Germinal center (tissue), 1 donor: Measurements from ENCODE around the gene TM4SF5.
A peak's percentile ranks its signal among the peaks of the same experiment; 100 is the strongest.
"Not testable (repeated sequence)": the region's sequence is repeated elsewhere in the genome, so short reads cannot be mapped to it uniquely, and the experiment has no call there.

ENCODE experiments used
- DNase-seq: peaks from one replicate; pipeline ENCODE4 v3.0.0; 2012; ENCODE audit warnings: mixed read lengths, low spot score

Gene TM4SF5

DNA sequence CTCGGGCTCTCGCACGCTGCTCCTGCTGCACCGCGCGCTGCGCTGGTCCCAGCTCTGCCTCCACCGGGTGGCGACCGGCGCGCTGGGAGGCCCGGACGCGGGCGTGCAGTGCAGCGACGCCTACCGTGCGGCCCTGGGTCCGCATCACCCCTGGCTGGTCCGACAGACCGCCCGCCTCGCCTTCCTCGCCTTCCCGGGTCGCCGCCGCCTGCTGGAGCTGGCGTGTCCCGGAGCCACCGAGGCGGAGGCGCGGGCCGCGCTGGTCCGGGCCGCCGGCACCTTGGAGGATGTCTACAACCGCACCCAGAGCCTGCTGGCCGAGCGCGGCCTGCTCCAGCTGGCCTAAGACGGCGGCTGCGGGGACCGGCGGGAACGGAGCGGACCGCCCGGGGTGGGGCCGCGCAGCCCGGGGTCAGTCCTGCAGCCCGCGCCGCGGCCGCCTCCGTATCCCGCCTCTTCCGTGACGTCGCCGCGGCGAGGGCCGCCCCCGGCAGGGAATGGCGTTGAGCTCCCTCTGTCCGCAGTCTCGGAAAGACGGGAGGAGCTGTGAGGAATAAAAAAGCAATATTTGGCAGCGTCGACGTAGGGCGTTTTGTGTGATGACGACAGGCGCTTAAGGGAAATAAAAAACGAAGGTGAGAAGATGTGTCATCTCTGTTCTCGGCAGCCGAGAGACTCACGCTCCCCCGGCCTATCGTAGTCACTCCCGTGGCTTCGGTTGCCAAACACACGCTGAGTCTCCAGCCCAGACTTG is 18.4 kb downstream of the TM4SF5 start:
- DNase-seq = peak; percentile 93

DNA sequence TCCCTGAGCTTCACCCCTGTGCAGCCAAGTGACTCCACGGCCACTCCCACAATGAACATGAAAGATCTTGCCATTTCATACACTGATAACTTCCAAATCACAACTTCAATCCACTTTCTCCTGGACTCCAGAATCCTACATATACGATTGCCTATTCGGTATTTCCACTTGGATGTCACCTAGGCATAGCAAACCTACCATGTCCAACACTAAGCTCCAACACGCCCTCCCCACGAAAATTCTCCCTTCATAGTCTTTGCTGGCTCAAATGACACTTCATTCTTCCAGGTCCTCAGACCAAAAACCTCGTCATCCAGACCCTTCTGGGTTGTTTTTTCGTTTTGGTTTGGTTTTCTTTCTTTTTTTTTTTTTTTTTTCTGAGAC is 19.0 kb downstream of the TM4SF5 start:
- DNase-seq = no peak

DNA sequence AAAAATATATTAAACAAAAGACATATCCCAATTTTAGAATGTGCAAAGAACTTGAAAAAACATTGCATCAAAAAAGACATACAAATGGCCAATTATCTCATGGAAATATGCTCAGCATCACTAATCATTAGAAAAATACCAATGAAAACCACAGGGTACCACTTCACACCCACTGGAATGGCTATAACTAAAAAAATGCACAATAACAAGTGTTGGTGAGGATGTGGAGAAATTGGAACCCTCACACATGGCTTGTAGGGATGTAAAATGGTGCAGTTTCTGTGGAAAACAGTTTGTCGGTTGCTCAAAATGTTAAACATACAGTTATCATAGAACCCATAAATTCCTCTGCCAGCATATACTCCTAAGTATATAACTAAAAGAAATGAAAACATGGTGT is 23.5 kb downstream of the TM4SF5 start:
- no peak for DNase-seq

DNA sequence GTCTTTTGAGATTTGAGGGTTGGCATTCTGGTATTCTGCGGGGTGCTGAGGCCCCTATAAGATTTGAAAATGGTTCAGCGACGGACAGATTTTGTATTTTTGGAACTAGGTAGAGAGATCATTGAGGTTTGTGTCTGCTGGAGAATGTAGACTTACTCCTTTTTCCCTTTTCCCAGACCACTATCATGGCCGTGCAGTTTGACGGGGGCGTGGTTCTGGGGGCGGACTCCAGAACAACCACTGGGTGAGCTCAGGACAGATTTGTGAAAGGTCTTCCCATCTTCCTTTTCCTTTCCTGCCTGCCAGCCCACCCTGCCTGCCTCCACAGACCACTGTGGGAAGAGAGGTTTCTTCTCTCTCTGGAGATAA is 24.9 kb downstream of the TM4SF5 start:
- DNase-seq = no peak

DNA sequence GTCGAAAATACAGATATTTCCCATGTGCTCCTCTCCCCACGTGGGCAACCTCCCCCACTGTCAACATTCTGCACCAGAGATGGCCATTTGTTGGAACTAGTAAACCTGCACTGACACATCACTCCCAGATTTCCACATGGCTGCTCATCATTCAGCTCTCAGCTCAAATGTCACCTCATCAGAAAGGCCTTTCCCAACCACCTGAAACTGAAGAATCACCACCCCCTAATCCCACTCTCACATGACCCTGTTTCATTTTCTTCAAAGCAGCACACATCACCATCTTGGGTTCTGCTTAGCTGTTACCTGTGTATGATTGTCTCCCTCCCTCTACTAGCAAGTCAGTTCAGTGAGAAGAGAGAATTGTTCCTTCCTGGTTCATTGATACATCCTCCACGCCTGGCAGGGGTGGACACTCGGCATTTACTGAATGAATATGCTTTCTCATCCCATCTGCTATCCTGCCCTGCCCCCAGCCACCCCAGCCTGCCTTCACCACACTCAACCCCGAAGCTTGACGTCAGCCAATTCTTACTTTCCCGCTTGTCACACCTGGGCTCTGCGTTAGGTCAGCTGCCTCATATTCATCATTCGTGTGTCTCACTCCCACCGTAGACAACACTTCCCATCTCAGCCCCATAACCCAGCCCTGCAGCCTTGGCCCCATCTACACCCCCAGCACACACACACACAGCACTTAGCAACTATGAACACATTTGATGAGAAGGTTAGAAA is 28.9 kb downstream of the TM4SF5 start:
- no peak for DNase-seq

DNA sequence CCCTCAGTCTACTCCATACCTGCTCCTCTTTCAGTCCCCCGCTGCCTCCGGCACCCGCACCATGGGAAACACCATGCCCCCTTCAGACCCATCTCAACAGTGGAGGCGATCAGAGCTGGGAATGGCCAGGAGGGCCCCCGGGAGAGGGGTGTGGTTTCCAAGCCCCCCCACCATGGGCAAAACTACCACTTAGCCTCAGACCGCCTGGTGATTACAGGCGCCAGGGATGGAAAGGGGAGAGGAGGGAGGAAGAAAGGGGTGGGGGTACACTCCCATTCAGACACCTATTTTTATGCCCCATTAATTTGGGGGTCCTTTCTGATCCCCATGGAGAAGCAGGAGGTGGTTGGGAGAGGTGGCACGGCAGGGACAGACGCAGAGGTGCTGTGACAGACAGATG is 30.5 kb downstream of the TM4SF5 start, which contains the start of gene C17orf114:
Gene C17orf114, minus strand, starts transcription at position 101 of the 400 bp plus-strand sequence.
- DNase-seq = no peak

DNA sequence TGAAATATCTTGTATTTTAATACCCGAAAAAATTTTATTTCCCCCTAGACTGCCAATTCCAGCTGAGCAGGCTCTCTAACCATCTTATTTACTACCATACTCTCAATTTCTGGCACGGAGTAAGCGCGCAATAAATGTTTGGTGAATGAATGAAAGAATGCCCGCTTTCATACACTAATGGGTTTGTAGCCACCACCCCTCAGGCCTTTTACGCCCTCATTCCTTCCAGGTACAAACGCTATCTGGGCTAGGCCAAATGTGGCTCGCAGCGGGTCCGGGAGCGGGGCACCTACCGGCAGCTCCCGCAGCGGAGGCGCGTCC is 34.7 kb downstream of the TM4SF5 start:
- DNase-seq = no peak

DNA sequence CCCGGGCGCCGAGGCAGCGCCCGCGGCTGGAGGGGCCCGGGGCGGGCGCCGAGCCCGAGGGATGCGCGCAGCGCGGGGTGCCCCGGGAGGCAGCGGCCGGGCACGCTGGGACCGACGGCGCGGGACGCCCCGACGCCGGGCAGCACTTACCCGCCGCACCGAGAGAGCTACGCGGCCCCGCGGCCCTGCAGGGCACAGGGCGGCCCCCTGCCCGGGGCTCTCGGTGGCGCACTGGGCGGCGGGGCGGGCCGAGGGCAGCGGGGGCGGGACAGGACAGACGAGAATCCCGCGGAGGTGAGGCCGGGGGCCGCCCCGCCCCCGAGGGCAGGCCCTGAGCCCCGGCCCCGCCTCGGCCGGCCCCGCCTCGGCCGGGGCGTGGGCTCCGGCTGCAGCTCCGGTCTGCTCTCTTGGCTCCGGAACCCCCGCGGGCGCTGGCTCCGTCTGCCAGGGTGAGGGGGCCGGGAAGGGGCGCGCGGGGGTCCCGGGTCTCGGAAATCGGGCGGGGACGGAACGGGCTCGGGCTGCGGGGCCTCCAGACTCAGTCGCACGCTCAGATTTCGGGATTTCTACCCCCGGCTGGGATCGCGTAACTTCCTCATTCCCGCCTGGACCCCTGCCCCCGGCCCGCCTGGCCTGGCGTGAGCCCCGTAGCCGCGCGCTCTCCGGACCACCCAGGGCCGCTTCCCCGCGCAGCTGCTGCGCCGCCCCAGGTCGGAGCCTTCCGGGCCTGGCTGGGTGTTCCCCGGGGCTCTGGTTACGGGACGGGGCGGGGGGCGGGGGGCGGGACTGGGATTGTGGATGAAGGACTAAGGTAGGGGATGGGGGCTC is 35.3 kb downstream of the TM4SF5 start, which contains the start of gene PLD2:
Gene PLD2, plus strand, starts transcription at position 376 of the 828 bp plus-strand sequence. CDS start 621 bp downstream, outside the sequence.
- DNase-seq = peak; percentile 97

DNA sequence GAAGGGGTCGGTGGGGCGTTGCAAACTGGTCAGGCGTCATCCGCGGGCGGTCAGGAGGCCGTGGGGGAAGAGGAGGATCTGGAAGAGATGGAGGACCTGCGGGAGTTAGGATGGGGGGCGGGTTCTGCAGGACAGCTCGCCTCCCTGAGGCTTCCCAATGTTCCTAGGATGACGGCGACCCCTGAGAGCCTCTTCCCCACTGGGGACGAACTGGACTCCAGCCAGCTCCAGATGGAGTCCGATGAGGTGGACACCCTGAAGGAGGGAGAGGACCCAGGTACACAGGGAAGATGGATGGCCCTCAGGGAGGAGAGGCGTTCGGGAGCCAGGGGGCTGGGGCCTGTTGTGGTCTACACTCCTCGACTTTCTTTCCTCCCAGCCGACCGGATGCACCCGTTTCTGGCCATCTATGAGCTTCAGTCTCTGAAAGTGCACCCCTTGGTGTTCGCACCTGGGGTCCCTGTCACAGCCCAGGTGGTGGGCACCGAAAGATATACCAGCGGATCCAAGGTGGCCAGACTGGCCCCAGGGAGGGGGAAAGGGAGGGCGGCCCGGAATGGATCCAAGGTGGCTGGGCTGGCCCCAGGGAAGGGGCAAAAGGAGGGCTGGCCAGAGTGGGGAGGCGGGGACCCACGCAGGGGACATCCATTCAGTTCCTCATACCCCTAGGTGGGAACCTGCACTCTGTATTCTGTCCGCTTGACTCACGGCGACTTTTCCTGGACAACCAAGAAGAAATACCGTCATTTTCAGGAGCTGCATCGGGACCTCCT is 36.1 kb downstream of the TM4SF5 start:
- DNase-seq = no peak

DNA sequence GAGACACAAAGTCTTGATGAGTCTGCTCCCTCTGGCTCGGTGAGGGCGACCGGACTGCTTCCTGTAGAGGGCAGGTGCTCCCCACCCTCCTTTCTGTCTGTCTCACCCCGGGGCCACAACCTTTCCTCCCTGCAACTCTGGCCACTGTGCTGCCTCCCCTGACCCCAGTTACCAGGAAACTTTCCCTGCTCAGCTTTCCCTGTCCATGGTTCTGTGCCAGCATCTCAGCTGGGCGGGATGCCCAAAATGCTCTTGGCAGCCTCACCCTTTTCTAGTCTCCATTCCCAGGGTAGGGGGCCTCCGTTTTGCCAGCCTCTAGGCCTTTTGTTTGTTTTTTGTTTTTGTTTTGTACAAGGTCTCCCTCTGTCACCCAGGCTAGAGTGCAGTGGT is 36.7 kb downstream of the TM4SF5 start:
- no peak for DNase-seq

DNA sequence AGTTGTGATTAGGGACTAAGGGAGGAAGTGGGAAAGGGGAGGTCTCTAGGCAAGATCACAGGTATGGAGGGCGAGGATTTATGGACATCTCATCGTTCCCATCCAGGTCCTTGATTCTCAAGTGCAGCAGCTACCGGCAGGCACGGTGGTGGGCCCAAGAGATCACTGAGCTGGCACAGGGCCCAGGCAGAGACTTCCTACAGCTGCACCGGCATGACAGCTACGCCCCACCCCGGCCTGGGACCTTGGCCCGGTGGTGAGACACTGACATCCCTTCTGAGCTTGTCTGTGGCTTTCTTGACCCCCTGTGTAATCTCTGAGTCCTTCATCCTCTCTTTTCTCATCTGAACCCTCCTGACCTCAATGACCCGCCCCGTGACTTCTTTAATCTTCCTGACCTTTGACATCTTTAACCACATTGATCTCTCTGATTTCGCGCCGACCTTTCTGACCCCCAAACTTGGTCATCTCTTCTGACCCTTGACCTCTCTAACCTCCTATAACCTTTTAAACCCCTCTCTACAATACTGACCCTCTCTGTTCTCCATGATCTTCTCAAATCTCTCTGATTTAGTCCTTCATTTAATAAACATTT is 39.1 kb downstream of the TM4SF5 start:
- DNase-seq = no peak

DNA sequence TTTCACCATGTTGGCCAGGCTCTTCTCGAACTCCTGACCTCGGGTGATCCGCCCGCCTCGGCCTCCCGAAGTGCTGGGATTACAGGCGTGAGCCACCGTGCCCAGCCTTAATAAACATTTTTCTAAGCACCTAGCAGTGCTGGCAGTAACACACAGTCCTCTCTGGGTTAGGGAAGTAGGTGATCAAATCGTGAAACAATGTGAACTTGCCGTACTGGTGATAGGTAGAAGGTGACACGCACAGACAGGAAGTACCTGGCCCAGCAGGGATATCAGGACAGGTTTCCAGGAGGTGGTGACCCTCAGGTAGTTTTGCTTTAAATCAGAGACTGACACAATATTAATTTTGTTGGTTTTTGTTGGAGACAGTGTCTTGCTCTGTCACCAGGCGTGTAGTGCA is 39.8 kb downstream of the TM4SF5 start:
- DNase-seq = no peak

DNA sequence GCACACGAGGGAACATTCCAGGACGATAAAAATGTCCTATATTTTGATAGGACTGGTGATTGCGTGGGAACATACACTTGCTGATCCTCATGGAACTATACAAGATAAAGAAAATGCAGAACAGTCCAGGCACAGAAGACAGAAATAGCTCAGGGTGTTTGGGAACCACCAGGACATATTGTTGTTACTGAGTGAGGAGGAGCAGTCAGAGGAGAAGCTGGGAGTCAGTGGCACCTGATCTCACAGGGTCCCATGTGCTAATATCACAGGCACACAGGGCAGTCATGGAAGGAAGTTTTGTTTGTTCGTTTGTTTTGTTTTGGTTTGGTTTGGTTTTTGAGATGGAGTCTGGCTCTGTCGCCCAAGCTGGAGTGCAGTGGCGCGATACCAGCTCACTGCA is 41.0 kb downstream of the TM4SF5 start:
- DNase-seq = no peak

DNA sequence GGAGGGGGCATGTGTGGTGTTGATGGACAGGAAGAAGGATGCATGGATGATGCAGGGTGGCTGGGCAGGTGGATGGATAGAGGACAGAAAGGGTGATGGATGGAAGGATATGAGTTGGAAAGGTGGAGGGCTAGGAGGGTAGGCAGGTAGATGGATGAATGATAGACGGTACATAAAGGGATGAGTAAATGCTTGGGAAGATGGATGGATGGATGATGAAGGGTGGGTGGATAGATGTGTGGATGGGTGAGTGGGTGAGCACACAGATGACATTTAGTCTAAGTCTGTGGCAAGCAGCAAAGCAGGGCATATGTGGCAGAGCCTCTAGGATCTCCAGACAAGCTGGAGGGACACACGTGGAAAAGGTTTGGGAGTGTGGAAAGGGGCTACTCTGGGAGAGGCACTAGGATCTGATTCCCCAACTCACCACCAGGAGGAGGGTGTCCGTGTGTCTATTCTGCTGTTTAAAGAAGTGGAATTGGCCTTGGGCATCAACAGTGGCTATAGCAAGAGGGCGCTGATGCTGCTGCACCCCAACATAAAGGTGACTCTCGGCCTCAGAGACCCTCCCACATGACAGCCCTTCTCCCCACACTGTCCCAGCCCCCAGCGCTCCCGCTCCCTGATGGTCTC is 43.5 kb downstream of the TM4SF5 start:
- no peak for DNase-seq

DNA sequence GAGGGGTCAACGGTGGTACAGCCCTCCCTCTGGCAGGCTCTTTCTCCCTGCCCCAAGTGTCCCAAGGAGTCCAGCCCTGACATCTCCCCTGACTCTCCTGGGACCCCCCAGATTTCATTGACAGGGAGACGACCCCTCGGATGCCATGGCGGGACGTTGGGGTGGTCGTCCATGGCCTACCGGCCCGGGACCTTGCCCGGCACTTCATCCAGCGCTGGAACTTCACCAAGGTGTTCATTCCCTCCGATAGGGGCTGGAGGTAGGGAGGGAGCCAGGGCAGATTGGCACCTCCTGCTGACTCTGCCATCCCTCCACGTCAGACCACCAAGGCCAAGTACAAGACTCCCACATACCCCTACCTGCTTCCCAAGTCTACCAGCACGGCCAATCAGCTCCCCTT is 45.1 kb downstream of the TM4SF5 start:
- DNase-seq = no peak

DNA sequence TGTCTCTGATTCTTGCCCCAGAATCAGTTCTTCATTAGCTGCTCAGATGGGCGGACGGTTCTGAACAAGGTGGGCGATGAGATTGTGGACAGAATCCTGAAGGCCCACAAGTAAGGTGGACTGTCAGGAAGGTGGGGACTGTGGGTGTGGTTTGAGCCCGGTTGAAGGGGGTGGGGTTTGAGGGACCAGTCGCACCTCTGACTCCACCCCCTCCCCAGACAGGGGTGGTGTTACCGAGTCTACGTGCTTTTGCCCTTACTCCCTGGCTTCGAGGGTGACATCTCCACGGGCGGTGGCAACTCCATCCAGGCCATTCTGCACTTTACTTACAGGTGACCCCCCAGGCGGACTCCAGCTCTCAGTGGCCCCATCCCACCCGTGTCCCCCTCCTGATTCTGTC is 46.6 kb downstream of the TM4SF5 start:
- DNase-seq = no peak

DNA sequence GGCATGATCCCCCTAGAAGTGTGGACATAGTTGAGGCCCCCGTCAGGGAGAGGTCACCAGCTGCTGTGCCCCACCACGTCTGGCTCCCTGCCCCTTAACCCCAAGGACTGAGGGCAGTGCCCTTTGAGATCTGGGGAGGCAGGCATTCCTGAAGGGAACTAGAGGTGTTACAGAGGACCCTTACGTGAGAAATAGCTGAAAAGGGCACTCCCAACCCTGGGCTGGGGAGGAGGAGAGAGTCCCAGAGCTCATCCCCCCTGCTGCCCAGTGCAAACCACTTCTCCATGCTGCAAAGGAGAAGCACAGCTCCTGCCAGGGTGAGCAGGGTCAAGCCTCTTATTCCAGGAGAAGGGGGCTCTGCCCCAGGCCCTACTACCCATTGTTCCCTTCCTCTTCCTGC is 51.1 kb downstream of the TM4SF5 start:
- no peak for DNase-seq

DNA sequence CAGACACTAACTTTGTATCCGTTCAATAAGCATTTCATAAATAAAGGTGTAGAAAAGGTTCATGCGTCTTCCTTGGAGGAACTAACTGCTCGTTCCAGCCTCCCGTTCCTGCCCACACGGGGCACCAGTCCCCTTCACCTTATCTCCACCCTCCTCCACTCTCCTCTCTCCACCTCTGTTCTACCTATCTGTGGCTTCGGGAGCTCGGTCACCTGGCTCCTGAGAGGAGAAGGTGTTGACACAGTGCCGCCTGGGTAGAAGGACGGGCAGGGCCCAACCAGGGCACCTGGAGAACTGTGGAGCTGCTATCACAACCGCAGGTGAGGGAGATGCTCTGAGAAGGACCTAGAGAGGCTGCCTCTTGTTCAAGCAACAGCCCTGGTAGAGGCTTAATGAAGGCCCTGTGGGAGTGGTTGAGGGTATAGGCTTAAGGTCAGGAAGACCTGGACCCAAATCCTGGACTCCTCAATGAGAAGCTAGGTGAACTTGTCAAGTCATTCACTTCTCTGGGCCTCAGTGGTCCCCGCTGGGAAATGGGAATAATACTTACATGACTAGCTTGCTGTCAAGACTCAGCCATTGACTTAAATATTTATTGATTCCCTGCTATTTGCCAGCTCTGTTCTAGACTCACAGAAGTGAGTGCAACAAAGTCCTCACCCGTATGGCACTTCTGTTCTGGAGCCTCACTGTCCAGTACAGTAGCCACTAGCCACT is 51.8 kb downstream of the TM4SF5 start:
- no peak for DNase-seq

DNA sequence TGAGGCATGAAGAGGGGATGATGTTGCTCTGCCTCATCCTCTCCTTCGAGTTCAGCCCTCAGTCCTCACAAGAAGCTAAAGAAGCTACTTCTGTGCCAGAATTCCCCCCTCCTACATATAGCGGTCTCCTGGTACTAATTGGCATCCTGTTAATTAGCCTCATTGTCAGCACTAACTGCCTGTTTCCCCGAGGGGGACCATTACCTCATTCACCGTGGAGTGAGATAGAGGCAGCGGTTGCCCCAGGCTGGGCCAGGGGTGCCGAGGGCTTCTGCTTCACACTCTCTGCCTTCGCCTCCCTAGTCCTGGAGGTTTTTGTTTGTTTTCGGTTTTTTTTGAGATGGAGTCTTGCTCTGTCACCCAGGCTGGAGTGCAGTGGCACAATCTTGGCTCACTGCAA is 55.7 kb downstream of the TM4SF5 start:
- DNase-seq = no peak

DNA sequence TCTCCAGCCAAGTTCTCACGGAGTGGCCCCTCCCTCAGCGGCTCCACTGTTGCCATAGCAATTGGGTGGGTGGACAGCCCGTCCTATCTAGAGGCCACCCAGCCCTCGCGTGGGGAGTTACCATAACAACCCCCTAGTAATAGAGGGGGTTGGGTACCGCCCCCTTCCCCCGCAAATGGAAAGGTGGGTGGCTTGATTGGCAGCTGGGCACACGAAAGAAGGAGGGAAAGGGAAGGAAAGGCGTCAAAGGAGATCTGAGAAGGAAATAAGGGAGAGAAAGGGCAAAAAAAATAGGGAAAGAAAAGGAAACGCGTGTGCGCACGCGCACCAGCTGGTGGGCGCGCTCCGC is 61.1 kb downstream of the TM4SF5 start:
- DNase-seq = not testable (repeated sequence)
